ENCODE results near the gene RHBDL2. TPM values are rescaled to one million over a fixed set of nuclear protein-coding genes. Genes with fewer than 3 reads are reported as not detected.

RHBDL2 gene
- total and polyA plus RNA-seq, 5 donors from 2014 or later, result 0.10 TPM; not detected in 3

GRCh38 chr1:38872401-38873026 lies 69.1 kb downstream of the RHBDL2 start:
- DNase-seq (peak; percentile 18 to 61 (median 27)), ATAC-seq (ENCODE audit: low read depth in 2 of 2) (peak in 1 of 2 donors; percentile 13)
- Mint-ChIP-seq H3K27ac (peak overlapping the region; percentile 85 to 92 (median 87)), H3K36me3 (peaks cover 7% of the 10 kb centered on the region), H3K9me3 (peaks cover 0 to 3% (median 0%) of the 10 kb centered on the region in 7 donors), H3K27me3 (no peaks in the 10 kb centered on the region), H3K4me3 (peak overlapping the region; percentile 93 to 99 (median 95)), H3K4me1 (peaks cover 21 to 44% (median 27%) of the 10 kb centered on the region in 4 donors)
- no peaks in the 10 kb centered on the region for H3K9me3 ChIP-seq (ENCODE audit: control insufficient read depth in 2 of 2, low read length in 2 of 2)
- H3K36me3 ChIP-seq (ENCODE audit: control insufficient read depth, insufficient read depth, low read length), result peaks cover 2% of the 10 kb centered on the region
- H3K27ac ChIP-seq (ENCODE audit: insufficient read depth, low read length, poor library complexity, severe bottlenecking), result peak overlapping the region; percentile 73
- H3K4me3 ChIP-seq (ENCODE audit: low read depth, low read length), result peak overlapping the region; percentile 88
- H3K4me1 ChIP-seq (ENCODE audit: control insufficient read depth, insufficient read depth, low read length, poor library complexity, severe bottlenecking), result peaks cover 19% of the 10 kb centered on the region
- H3K27me3 ChIP-seq (ENCODE audit: control insufficient read depth, insufficient read depth, low read length), result no peaks in the 10 kb centered on the region

- Mint-ChIP-seq H3K9me3 (peaks cover 0 to 3% (median 0%) of the 10 kb centered on the region in 7 donors), H3K27me3 (no peaks in the 10 kb centered on the region), H3K36me3 (peaks cover 13% of the 10 kb centered on the region), H3K4me1 (peaks cover 21 to 47% (median 28%) of the 10 kb centered on the region in 4 donors), H3K4me3 (peak overlapping the region; percentile 14 to 97 (median 88)), H3K27ac (peak overlapping the region in 1 of 3 donors; percentile 6)
- Histone ChIP-seq H3K27me3 (ENCODE audit: control insufficient read depth, insufficient read depth, low read length) (no peaks in the 10 kb centered on the region), H3K9me3 (ENCODE audit: control insufficient read depth in 2 of 2, low read length in 2 of 2) (no peaks in the 10 kb centered on the region), H3K4me3 (ENCODE audit: low read depth, low read length) (no peak overlapping the region), H3K36me3 (ENCODE audit: control insufficient read depth, insufficient read depth, low read length) (peaks cover 3% of the 10 kb centered on the region), H3K4me1 (ENCODE audit: control insufficient read depth, insufficient read depth, low read length, poor library complexity, severe bottlenecking) (peaks cover 19% of the 10 kb centered on the region), H3K27ac (ENCODE audit: insufficient read depth, low read length, poor library complexity, severe bottlenecking) (no peak overlapping the region)
- ATAC-seq (ENCODE audit: low read depth in 2 of 2), result no peak
- no peak for DNase-seq
Measured at GRCh38 chr1:38870996-38871395, 70.6 kb downstream of the RHBDL2 start.

GRCh38 chr1:38867208-38867607 lies 74.4 kb downstream of the RHBDL2 start:
- ATAC-seq (ENCODE audit: low read depth in 2 of 2), result no peak
- Mint-ChIP-seq H3K4me3 (peak overlapping the region in 1 of 4 donors; percentile 6), H3K36me3 (peaks cover 16% of the 10 kb centered on the region), H3K27ac (peak overlapping the region in 1 of 3 donors; percentile 23), H3K9me3 (no peaks in the 10 kb centered on the region), H3K4me1 (peaks cover 28 to 52% (median 34%) of the 10 kb centered on the region in 4 donors), H3K27me3 (no peaks in the 10 kb centered on the region)
- H3K4me1 ChIP-seq (ENCODE audit: control insufficient read depth, insufficient read depth, low read length, poor library complexity, severe bottlenecking), result peaks cover 7% of the 10 kb centered on the region
- peaks cover 13% of the 10 kb centered on the region for H3K36me3 ChIP-seq (ENCODE audit: control insufficient read depth, insufficient read depth, low read length)
- H3K27me3 ChIP-seq (ENCODE audit: control insufficient read depth, insufficient read depth, low read length), result no peaks in the 10 kb centered on the region
- H3K27ac ChIP-seq (ENCODE audit: insufficient read depth, low read length, poor library complexity, severe bottlenecking), result no peak overlapping the region
- H3K9me3 ChIP-seq (ENCODE audit: control insufficient read depth in 2 of 2, low read length in 2 of 2), result no peaks in the 10 kb centered on the region
- no peak for DNase-seq
- H3K4me3 ChIP-seq (ENCODE audit: low read depth, low read length), result no peak overlapping the region

- ATAC-seq (ENCODE audit: low read depth in 2 of 2), result no peak
- H3K9me3 Mint-ChIP-seq, result no peaks in the 10 kb centered on the region
Measured at GRCh38 chr1:38865112-38865715, 76.4 kb downstream of the RHBDL2 start.

GRCh38 chr1:38860454-38860795 lies 81.2 kb downstream of the RHBDL2 start:
- Histone ChIP-seq H3K9me3 (ENCODE audit: control insufficient read depth in 2 of 2, low read length in 2 of 2) (no peaks in the 10 kb centered on the region), H3K4me3 (ENCODE audit: low read depth, low read length) (peak overlapping the region; percentile 96), H3K36me3 (ENCODE audit: control insufficient read depth, insufficient read depth, low read length) (peaks cover 22% of the 10 kb centered on the region), H3K27me3 (ENCODE audit: control insufficient read depth, insufficient read depth, low read length) (no peaks in the 10 kb centered on the region), H3K27ac (ENCODE audit: insufficient read depth, low read length, poor library complexity, severe bottlenecking) (no peak overlapping the region), H3K4me1 (ENCODE audit: control insufficient read depth, insufficient read depth, low read length, poor library complexity, severe bottlenecking) (peaks cover 41% of the 10 kb centered on the region)
- peak overlapping the region; percentile 90 to 100 (median 94) for H3K4me3 Mint-ChIP-seq
- H3K4me1 Mint-ChIP-seq, result peaks cover 30 to 80% (median 49%) of the 10 kb centered on the region in 4 donors
- no peak for DNase-seq
- no peaks in the 10 kb centered on the region for H3K27me3 Mint-ChIP-seq
- H3K36me3 Mint-ChIP-seq, result peaks cover 5% of the 10 kb centered on the region
- no peak for ATAC-seq (ENCODE audit: low read depth in 2 of 2)
- peak overlapping the region; percentile 94 to 95 (median 94) for H3K27ac Mint-ChIP-seq
- H3K9me3 Mint-ChIP-seq, result no peaks in the 10 kb centered on the region

More at GRCh38 chr1:38865112-38865715, 76.4 kb downstream of the RHBDL2 start:
- H3K36me3 Mint-ChIP-seq, result peaks cover 16% of the 10 kb centered on the region
- H3K4me1 ChIP-seq (ENCODE audit: control insufficient read depth, insufficient read depth, low read length, poor library complexity, severe bottlenecking), result peaks cover 9% of the 10 kb centered on the region
- H3K27me3 ChIP-seq (ENCODE audit: control insufficient read depth, insufficient read depth, low read length), result no peaks in the 10 kb centered on the region
- H3K27ac Mint-ChIP-seq, result no peak overlapping the region
- no peak overlapping the region for H3K4me3 Mint-ChIP-seq
- peaks cover 13% of the 10 kb centered on the region for H3K36me3 ChIP-seq (ENCODE audit: control insufficient read depth, insufficient read depth, low read length)
- DNase-seq, result no peak
- no peaks in the 10 kb centered on the region for H3K9me3 ChIP-seq (ENCODE audit: control insufficient read depth in 2 of 2, low read length in 2 of 2)
- peaks cover 31 to 55% (median 38%) of the 10 kb centered on the region in 4 donors for H3K4me1 Mint-ChIP-seq
- no peaks in the 10 kb centered on the region for H3K27me3 Mint-ChIP-seq
- H3K4me3 ChIP-seq (ENCODE audit: low read depth, low read length), result no peak overlapping the region
- H3K27ac ChIP-seq (ENCODE audit: insufficient read depth, low read length, poor library complexity, severe bottlenecking), result no peak overlapping the region

GRCh38 chr1:38859561-38860453 lies 81.8 kb downstream of the RHBDL2 start, which contains the start of gene RRAGC:
RRAGC (minus strand) TSS chr1:38859772; CDS start chr1:38859646, 126 bp downstream.
- no peaks in the 10 kb centered on the region for H3K27me3 Mint-ChIP-seq

GRCh38 chr1:38858833-38859560 lies 82.6 kb downstream of the RHBDL2 start:
- peaks cover 28% of the 10 kb centered on the region for H3K36me3 ChIP-seq (ENCODE audit: control insufficient read depth, insufficient read depth, low read length)
- Mint-ChIP-seq H3K36me3 (peaks cover 13% of the 10 kb centered on the region), H3K27ac (peak overlapping the region in 2 of 3 donors; percentile 86 to 89), H3K4me3 (peak overlapping the region; percentile 90 to 100 (median 94)), H3K4me1 (peaks cover 19 to 78% (median 52%) of the 10 kb centered on the region in 4 donors), H3K9me3 (no peaks in the 10 kb centered on the region), H3K27me3 (no peaks in the 10 kb centered on the region)
- no peaks in the 10 kb centered on the region for H3K9me3 ChIP-seq (ENCODE audit: control insufficient read depth in 2 of 2, low read length in 2 of 2)
- peak in 1 of 3 donors; percentile 61 for DNase-seq
- H3K27ac ChIP-seq (ENCODE audit: insufficient read depth, low read length, poor library complexity, severe bottlenecking), result peak overlapping the region; percentile 73
- no peaks in the 10 kb centered on the region for H3K27me3 ChIP-seq (ENCODE audit: control insufficient read depth, insufficient read depth, low read length)
- H3K4me3 ChIP-seq (ENCODE audit: low read depth, low read length), result peak overlapping the region; percentile 90
- peaks cover 41% of the 10 kb centered on the region for H3K4me1 ChIP-seq (ENCODE audit: control insufficient read depth, insufficient read depth, low read length, poor library complexity, severe bottlenecking)
- peak in 1 of 2 donors; percentile 5 for ATAC-seq (ENCODE audit: low read depth in 2 of 2)

More at GRCh38 chr1:38859561-38860453, 81.8 kb downstream of the RHBDL2 start, which contains the start of gene RRAGC:
- DNase-seq, result peak; percentile 97 to 99 (median 98)
- ATAC-seq (ENCODE audit: low read depth in 2 of 2), result peak; percentile 99
- peaks cover 25 to 82% (median 54%) of the 10 kb centered on the region in 4 donors for H3K4me1 Mint-ChIP-seq
- H3K4me3 ChIP-seq (ENCODE audit: low read depth, low read length), result peak within 1 kb of the TSS; percentile 96
- H3K9me3 ChIP-seq (ENCODE audit: control insufficient read depth in 2 of 2, low read length in 2 of 2), result no peaks in the 10 kb centered on the region
- H3K36me3 ChIP-seq (ENCODE audit: control insufficient read depth, insufficient read depth, low read length), result peaks cover 26% of the 10 kb centered on the region
- H3K4me1 ChIP-seq (ENCODE audit: control insufficient read depth, insufficient read depth, low read length, poor library complexity, severe bottlenecking), result peaks cover 41% of the 10 kb centered on the region
- peak within 1 kb of the TSS; percentile 90 to 100 (median 94) for H3K4me3 Mint-ChIP-seq
- H3K36me3 Mint-ChIP-seq, result peaks cover 9% of the 10 kb centered on the region
- H3K27ac Mint-ChIP-seq, result peak within 1 kb of the TSS; percentile 94 to 95 (median 94)
- no peaks in the 10 kb centered on the region for H3K27me3 ChIP-seq (ENCODE audit: control insufficient read depth, insufficient read depth, low read length)
- H3K9me3 Mint-ChIP-seq, result no peaks in the 10 kb centered on the region
- peak within 1 kb of the TSS; percentile 73 for H3K27ac ChIP-seq (ENCODE audit: insufficient read depth, low read length, poor library complexity, severe bottlenecking)

All from CD4-positive, CD25-positive, alpha-beta regulatory T cell (primary cell).